SK-N-SH (cell line): ENCODE measurements around the gene HK1.

ENCODE experiments used
- CTCF ChIP-seq: fragments of 200-600 bp; sonication (generic); IDR thresholded peaks from 2 replicates; pipeline ENCODE4 v1.6.1; 2017; ENCODE audit warnings: antibody characterized with exemption, mild to moderate bottlenecking, moderate library complexity
- ELF1 ChIP-seq: IDR thresholded peaks from 2 replicates; pipeline ENCODE4 v1.4.0; 2012
- GABPA ChIP-seq: IDR thresholded peaks from 2 replicates; pipeline ENCODE4 v1.4.0; 2012; ENCODE audit warnings: low read depth, mild to moderate bottlenecking

GRCh38 chr10:69415951-69416350 lies 137.7 kb downstream of the HK1 start:
- TF ChIP-seq CTCF (no peak), GABPA (no peak), ELF1 (no peak)
